ENCODE measurements around the gene CNNM2.
"Not testable (repeated sequence)": the region's sequence is repeated elsewhere in the genome, so short reads cannot be mapped to it uniquely, and the experiment has no call there.

The CNNM2 gene

GRCh38 chr10:103111031-103111917, 193.2 kb downstream of the CNNM2 start:
- DNase-seq, result no peak

GRCh38 chr10:103111918-103112877, 194.1 kb downstream of the CNNM2 start:
- no peak for DNase-seq

- no peak for DNase-seq
These were observed 196.8 kb downstream of the CNNM2 start for GRCh38 chr10:103114876-103115275.

- DNase-seq, result no peak
These were observed 199.2 kb downstream of the CNNM2 start for GRCh38 chr10:103117247-103117646.

- no peak for DNase-seq
These were observed 202.5 kb downstream of the CNNM2 start for GRCh38 chr10:103120546-103120945.

GRCh38 chr10:103120977-103121735, 203.1 kb downstream of the CNNM2 start:
- DNase-seq, result no peak

- no peak for DNase-seq
These were observed 205.4 kb downstream of the CNNM2 start for GRCh38 chr10:103123282-103124024.

GRCh38 chr10:103124420-103125096, 206.5 kb downstream of the CNNM2 start:
- no peak for DNase-seq

- no peak for DNase-seq
These were observed 207.5 kb downstream of the CNNM2 start for GRCh38 chr10:103125323-103126267.

- DNase-seq, result no peak
These were observed 209.1 kb downstream of the CNNM2 start for GRCh38 chr10:103127241-103127640.

- DNase-seq, result not testable (repeated sequence)
These were observed 212.1 kb downstream of the CNNM2 start for GRCh38 chr10:103130180-103130579.

- no peak for DNase-seq
These were observed 212.8 kb downstream of the CNNM2 start for GRCh38 chr10:103130910-103131309.

GRCh38 chr10:103135168-103135567, 217.1 kb downstream of the CNNM2 start:
- DNase-seq, result not testable (repeated sequence)

GRCh38 chr10:103139803-103140202, 221.7 kb downstream of the CNNM2 start:
- DNase-seq, result no peak

All from CD4-positive, alpha-beta T cell treated with Interleukin-6 for 4 hours (primary cell).